Stimulated activated CD4-positive, alpha-beta T cell treated with anti-CD3 and anti-CD28 coated beads, Interleukin-12 subunit alpha, Interleukin-12 subunit beta, amount 100 ng/mL, for 4 hours (primary cell): Measurements from ENCODE around the gene LITAF.
"Not testable (repeated sequence)": the region's sequence is repeated elsewhere in the genome, so short reads cannot be mapped to it uniquely, and the experiment has no call there.

Source experiments
- DNase-seq: peaks from one replicate; pipeline ENCODE4 v3.0.0-alpha.2; 2020

LITAF gene

DNA sequence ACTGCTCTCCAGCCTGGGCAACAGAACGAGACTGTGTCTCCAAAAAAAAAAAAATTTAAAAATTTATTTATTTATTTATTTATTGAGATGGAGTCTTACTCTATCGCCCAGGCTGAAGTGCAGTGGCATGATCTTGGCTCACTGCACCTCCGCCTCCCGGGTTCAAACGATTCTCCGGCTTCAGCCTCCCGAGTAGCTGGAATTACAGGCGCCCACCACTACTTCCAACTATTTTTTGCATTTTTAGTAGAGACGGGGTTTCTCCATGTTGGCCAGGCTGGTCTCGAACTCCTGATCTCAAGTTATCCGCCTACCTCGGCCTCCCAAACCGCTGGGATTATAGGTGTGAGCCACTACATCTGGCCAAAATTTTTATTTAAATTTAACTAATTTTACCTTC is 73.4 kb downstream of the LITAF start:
- DNase-seq = not testable (repeated sequence)

DNA sequence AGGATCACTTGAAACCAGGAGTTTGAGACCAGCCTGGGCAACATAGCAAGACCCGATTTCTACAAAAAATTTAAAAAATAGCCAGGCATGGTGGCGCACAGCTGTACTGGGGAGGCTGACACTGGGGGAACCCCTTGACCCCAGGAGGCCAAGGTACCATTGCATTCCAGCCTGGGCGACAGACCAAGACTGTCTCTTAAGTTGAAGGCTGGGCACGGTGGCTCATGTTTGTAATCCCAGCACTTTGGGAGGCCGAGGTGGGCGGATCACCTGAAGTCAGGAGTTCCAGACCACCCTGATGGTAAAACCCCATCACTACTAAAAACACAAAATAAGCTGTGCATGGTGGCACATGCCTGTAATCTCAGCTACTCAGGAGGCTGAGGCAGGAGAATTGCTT is 74.9 kb downstream of the LITAF start:
- no peak for DNase-seq

DNA sequence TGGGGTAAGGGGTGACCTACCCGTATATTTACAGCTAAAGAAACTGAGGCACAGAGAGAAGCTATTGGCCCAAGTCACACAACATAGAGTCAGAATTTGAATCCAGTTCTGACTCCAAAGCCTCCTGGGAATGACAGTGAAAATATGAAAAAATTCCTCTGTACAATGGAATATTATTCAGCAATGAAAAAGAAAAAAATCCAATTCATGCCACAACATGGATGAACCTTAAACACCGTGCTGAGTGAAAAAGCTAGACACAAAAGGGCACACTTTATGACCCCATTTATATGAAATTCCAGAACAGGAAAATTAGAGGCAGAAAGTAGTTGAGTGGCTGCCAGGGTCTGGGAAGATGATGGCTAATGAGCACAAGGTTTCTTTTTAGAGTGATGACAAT is 75.4 kb downstream of the LITAF start:
- DNase-seq = no peak

DNA sequence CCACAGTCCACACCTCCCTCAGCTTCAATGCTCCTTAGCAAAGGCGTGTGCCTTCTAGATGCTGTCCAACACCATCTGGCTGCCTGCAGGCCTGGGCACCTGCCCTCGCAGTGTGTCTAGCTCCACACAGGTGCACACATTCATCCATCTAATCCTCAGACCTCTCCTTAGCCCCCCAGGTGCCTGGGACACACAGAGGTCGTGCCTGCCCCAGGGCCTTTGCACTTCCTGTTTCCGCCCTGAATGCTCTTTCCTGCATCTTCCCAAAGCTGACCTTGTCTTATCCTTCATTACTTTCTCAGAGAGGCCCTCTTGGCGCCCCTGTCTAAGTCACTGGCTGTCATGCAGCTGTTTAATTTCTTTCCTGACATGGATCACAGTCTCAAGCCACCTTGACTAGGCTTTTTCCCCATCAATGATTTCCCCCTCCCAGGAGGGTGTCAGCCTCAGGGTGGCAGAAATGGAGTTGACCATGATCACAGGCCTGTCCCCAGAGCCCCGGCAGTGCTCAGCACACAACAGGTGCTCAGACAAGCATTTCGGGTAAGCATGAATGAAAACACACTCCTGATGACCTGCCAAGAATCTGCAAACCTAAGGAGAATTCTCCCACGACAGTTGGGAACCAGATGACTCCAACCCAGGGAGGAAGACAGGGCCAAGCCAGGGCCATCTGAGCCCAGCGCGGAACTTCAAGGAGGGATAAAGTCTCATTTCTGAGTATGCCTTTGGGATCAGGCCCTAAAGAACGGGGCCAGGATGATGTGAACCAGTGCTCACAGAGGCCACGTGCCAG is 76.3 kb downstream of the LITAF start:
- DNase-seq = no peak

DNA sequence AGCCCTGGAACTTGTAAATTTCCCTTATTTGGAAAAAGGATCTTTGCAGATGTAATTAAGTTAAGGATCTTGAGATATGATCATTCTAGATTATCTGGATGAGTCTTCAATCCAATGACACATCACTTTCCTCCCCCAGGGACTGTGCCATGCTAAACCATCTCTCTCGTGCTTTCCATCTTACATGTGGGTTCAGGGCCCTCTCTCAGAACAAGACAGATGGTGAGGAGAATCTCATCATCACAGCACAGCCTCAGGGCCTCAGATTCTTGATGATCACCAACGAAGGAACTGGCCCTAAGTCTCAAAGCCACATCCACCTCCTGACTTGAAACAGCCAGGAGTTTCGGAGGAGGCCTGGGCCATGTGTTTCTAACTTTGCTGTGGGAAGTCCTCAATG is 78.7 kb downstream of the LITAF start:
- DNase-seq = no peak

DNA sequence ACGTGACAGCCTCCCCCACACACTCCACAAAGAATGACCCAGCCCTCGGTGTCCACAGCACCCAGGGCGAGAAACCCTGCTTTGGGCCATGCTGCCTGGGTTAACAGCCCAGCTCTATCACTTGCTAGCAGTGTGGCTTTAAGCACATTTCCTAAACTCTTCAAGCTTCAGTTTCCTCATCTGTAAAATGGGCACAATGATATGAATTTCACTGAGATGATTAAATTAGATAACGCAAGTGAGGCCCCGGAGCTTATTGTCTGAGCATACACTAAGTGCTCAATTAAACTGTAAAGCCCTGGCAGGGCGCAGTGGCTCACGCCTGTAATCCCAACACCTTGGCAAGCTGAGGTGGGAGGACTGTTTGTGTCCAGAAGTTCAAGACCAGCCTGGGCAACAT is 79.4 kb downstream of the LITAF start:
- DNase-seq = no peak

DNA sequence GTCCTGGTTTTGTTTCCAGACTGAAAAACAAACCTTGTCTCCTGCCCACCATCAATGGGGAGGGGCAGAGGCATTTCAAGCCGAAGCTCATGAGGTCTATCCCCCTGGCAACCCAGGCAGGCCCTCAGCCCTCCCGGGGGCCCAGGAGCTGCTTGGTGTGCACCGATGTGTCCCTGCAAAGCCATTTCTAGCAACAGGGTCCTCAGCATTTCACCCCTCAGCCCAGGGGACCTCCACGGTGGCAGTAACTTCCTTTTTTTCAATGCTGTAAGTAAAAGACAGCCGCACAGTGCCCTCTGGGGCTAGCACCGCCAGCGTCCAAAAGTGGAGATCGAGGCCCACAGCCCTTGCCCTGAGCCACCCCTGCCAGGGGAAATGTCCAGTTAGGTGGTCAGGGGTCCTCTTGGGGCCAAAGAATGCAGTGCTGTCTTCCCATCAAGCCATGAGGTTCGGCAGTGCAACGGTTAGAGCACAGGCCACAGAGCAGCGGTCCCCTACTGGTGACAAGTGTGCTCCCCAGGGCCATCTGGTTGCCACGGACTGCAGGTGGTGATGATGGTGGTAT is 79.9 kb downstream of the LITAF start:
- DNase-seq = no peak

DNA sequence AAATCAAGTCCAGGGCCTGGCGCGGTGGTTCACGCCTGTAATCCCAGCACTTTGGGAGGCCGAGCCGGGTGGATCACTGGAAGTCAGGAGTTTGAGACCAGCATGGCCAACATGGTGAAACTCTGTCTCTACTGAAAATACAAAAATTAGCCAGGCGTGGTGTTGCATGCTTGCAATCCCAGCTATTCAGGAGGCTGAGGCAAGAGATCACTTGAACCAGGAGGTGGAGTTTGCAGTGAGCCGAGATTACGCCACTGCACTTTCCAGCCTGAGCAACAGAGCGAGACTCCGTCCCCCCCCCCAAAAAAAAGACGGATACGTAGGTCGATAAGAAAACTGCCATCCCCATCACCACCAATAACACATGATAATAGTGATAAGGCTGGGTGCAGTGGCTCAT is 82.5 kb downstream of the LITAF start:
- not testable (repeated sequence) for DNase-seq

DNA sequence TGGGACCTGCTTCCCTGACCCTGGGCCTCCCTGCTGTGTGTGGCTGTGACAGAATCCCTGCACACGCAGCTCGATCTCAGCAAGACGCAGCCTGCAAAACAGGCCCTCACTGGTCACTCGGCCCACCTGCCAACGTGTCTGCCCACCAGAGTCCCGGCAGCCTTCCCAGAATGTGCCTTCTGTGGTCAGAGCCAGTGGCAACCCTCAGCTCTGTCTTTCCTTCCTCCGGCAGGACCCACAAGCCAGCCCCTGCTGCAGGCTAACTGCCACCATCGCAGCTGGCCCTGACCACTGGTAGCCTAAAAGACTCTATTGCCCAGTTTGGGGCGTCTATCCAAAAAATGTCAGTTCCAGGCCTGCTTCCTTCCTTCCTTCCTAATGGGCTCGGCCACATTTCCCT is 83.2 kb downstream of the LITAF start:
- DNase-seq = no peak

DNA sequence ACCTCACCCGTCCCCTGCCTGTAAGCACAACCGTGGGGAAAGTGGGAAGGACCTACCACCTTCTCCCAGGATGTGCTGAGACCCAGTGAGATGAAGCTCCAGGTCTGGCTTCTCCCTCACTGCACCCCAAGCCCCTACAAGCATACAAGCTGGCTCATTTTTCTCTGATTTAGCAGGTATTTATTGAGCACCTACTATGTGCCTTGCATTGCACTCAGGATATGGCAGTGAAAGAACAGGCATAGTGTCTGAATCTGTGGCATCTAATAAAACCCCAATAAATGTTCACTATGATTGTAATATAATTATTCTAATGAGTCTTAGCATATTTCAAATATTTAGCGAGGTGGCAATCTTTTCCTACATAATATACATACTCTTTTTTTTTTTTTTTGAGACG is 84.5 kb downstream of the LITAF start:
- no peak for DNase-seq

DNA sequence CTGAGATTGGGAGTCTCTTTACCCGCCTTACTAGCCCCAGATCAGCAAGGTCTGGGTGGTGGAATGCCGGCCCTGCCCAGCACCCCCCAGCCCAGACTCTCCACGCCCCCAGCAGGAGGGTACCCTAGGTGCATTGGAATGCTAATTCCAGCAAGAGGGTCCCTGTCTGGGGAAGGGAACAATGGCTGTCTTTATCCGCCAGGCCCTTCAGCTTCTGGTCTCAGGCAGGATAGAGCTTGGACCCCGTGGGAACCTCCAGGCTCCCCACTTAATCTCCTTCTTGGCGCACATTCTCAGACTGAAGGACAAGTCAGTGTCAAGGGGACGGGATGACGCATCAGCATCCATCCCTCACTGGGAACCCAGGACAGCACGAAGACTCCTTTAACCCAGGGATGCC is 85.1 kb downstream of the LITAF start:
- DNase-seq = no peak

DNA sequence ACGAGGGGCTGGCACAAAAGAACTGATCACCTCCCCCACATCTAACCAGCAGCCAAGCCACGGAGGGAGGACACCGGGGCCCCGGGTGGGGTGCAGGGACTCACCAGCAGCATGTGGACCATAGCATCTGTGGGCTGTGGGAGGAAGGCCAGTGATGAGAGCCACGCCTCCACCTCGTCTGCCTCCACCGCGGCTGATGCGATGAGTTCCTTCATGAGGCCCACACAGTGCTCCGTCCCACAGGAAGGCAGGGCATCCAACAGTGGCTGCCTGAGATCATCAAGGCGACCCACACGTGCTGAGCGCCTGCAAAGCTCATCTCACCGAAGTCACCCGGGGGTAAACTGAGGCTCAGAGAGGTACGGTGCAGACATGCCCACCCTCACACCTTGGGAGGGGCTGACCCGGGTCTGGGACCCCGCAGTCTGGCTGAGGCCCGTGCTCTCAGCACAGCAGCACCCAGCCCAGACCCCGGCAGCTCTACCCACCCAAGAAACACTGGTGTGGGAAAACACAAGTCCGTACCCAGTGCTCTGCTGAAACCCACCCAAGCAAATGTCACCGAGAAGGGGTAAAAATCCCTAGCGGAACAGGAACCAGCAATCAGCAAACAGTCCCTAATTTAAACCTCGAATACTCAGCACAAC is 85.9 kb downstream of the LITAF start:
- DNase-seq = no peak

DNA sequence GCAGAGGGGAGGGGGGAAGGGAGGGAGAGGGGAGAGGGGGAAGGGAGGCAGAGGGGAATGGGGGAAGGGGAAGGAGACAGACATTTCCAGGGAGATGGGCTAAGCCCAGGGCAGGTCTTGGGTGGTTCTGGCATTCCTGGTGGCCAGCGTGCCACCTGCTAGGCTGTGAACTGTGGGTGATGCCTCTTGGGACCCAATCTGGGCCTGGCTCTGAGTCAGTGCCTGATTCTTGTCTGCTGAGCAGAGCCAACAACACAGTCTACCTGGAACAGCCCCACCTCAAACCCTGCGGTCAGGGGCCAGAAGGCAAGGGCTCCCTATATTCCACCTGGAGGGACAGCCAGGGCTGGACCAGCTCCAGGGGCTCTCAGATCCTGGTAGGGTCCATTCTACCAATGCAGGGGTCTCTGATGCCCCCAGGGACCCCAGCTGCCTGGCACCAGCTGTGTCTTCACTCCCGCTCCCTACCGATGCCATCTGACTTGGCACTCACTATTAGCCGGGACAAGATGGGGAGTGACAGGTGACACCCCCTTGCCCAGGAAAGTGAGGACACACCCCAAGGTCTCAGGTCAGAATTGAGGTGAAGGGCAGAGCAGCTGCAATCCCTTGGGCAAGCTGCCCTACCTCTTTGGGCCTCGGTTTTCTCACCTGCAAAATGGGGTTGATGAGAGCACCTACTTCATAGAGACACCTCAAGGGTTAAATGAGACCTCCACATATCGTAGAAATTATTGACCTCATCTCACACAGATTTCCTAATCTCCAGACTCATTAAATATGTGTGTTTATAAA is 87.2 kb downstream of the LITAF start:
- DNase-seq = no peak

DNA sequence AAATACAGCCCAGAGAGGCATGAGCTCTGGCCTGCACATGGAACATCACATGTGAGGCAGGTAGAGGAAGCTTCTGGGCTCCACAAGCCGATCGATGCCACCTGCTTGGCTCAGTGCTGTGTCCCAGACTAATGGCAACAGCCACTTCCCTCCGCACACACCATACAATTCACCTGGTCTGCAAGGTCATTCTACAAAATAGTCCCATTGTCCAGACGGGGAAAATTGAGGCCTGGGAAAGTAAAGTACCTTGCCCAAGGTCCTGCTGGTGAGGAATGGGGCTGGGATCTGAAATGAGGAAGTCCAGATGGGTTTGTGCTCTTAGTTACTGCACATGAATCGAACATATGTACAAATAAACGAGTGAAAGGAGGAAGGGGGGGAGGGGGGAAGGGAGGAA is 88.0 kb downstream of the LITAF start:
- no peak for DNase-seq

DNA sequence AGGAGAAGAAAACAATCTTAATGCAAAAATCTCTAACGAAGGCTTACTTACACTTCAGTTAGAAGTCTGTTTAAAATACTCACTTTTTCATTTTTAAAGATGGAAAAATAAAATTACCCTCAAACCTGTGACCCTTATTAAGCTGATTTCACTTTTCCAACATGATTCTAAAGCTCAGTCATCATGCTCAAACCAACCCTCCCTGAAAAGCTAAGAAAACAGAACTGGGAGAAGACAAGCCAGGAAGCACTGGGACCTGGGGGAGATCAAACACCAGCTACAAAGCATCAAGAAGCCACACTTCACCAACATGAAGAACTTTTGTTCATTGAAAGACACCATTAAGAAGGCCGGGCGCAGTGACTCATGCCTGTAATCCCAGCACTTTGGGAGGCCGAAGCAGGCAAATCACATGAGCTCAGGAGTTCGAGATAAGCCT is 88.8 kb downstream of the LITAF start:
- no peak for DNase-seq
